Esophagus muscularis mucosa (tissue), 4 donors: Measurements from ENCODE around the gene C1orf87. TPM values are rescaled to one million over a fixed set of nuclear protein-coding genes. Genes with fewer than 3 reads are reported as not detected.

Source experiments
- DNase-seq: peaks from one replicate; pipeline ENCODE4 v3.0.0-alpha.2; 2017; ENCODE audit errors: extremely low spot score
- H3K27ac ChIP-seq, 4 donors: fragments of 200-600 bp; sonication (generic); replicated peaks in 1 of 4; 1 replicate in 3 of 4; 2 replicates in 1 of 4; pipeline ENCODE4 v1.5.1; 2016 to 2019; ENCODE audit warnings: mild to moderate bottlenecking in 1 of 4
- H3K27me3 ChIP-seq, 4 donors: fragments of 200-600 bp; sonication (generic); one replicate each; pipeline versions ENCODE4 v1.5.1 to v1.6.0; 2016 to 2019
- H3K36me3 ChIP-seq, 4 donors: fragments of 200-600 bp; sonication (generic); one replicate each; pipeline ENCODE4 v1.5.1; 2016 to 2019
- H3K4me1 ChIP-seq, 4 donors: fragments of 200-600 bp; sonication (generic); one replicate each; pipeline ENCODE4 v1.5.1; 2016 to 2019
- H3K4me3 ChIP-seq, 4 donors: fragments of 200-600 bp; sonication (generic); 1 replicate in 2 of 4; 2 replicates in 2 of 4; pipeline ENCODE4 v1.5.1; 2016 to 2019; ENCODE audit warnings: mild to moderate bottlenecking in 4 of 4, moderate library complexity in 1 of 4
- H3K9me3 ChIP-seq, 4 donors: fragments of 200-600 bp; sonication (generic); 1 replicate in 3 of 4; 2 replicates in 1 of 4; pipeline ENCODE4 v1.5.1; 2016 to 2019
- CTCF ChIP-seq, 3 experiments: fragments of 200-600 bp in 2 of 3; fragments of 450-650 bp in 1 of 3; sonication (generic) in 2 of 3; IDR thresholded peaks; one replicate each; pipeline ENCODE4 v1.5.1; 2017 to 2019; ENCODE audit warnings: antibody characterized with exemption in 3 of 3, mild to moderate bottlenecking in 2 of 3, moderate library complexity in 1 of 3
- EP300 ChIP-seq: sonication (generic); formaldehyde crosslinking; IDR thresholded peaks from one replicate; pipeline ENCODE4 v1.6.1; 2017; ENCODE audit warnings: antibody characterized with exemption
- POLR2A ChIP-seq: fragments of 450-650 bp; IDR thresholded peaks from one replicate; pipeline ENCODE4 v1.6.1; 2017; ENCODE audit warnings: antibody characterized with exemption, moderate library complexity, mild to moderate bottlenecking, low read depth
- POLR2AphosphoS5 ChIP-seq, 2 donors: sonication (generic); formaldehyde crosslinking; IDR thresholded peaks; one replicate each; pipeline ENCODE4 v1.6.1; 2017; ENCODE audit warnings: antibody characterized with exemption in 2 of 2
- WGBS: methylation state at CpG from one replicate; pipeline ENCODE4 v1.1.5; 2018; 5-methylcytosine and 5-hydroxymethylcytosine counted together
- intact Hi-C: fragments of 100-400 bp; cut with DNase I; formaldehyde crosslinking; loops from one replicate; pipeline ENCODE4 v1.15.1; 2023
- total RNA-seq, 4 donors: library from RNA; depleted of rRNA; stranded (reverse); fragments of >200 nt; gene quantifications; one replicate each; pipeline versions ENCODE4 v1.1.0 to v1.2.1, GENCODE V29; 2016

The C1orf87 gene
- total RNA-seq, 4 donors from 2014 or later, result not detected

GRCh38 chr1:60025552-60025951 lies 48.0 kb downstream of the C1orf87 start:
- intact Hi-C loops, result no loop called here
- TF ChIP-seq POLR2AphosphoS5 (IDR thresholded peaks at IDR 0.05) (no peak), CTCF (IDR thresholded peaks at IDR 0.05) (no peak), EP300 (no peak), POLR2A (no peak)
- Histone ChIP-seq H3K36me3 (no peaks in the 10 kb centered on the region), H3K27me3 (no peaks in the 10 kb centered on the region), H3K4me3 (no peak overlapping the region), H3K27ac (no peak overlapping the region), H3K4me1 (no peaks in the 10 kb centered on the region), H3K9me3 (no peaks in the 10 kb centered on the region)
- DNase-seq, result no peak

- 78% methylated on average over 4 of the region's 4 CpGs for WGBS
Observed at GRCh38 chr1:60017508-60018205, 55.9 kb downstream of the C1orf87 start.

GRCh38 chr1:60010690-60011089 lies 62.9 kb downstream of the C1orf87 start:
- Histone ChIP-seq H3K27ac (no peak overlapping the region), H3K27me3 (no peaks in the 10 kb centered on the region), H3K36me3 (no peaks in the 10 kb centered on the region), H3K9me3 (no peaks in the 10 kb centered on the region), H3K4me1 (no peaks in the 10 kb centered on the region), H3K4me3 (no peak overlapping the region)
- intact Hi-C loops, result no loop called here
- TF ChIP-seq EP300, result no peak
- no peak for TF ChIP-seq POLR2AphosphoS5 (IDR thresholded peaks at IDR 0.05)
- TF ChIP-seq POLR2A, result no peak
- no peak for TF ChIP-seq CTCF (IDR thresholded peaks at IDR 0.05)
- DNase-seq, result no peak
- 79% methylated on average over 1 of the region's 1 CpG for WGBS

More at GRCh38 chr1:60017508-60018205, 55.9 kb downstream of the C1orf87 start:
- intact Hi-C loops, result no loop called here
- no peak overlapping the region for H3K4me3 ChIP-seq
- no peaks in the 10 kb centered on the region for H3K36me3 ChIP-seq
- DNase-seq, result no peak
- peaks cover 0 to 7% (median 3%) of the 10 kb centered on the region in 4 donors for H3K9me3 ChIP-seq
- TF ChIP-seq POLR2A, result no peak
- no peak for TF ChIP-seq POLR2AphosphoS5 (IDR thresholded peaks at IDR 0.05)
- H3K4me1 ChIP-seq, result no peaks in the 10 kb centered on the region
- no peaks in the 10 kb centered on the region for H3K27me3 ChIP-seq
- H3K27ac ChIP-seq, result no peak overlapping the region

- Histone ChIP-seq H3K4me3 (no peak overlapping the region), H3K27ac (no peak overlapping the region), H3K36me3 (no peaks in the 10 kb centered on the region), H3K4me1 (no peaks in the 10 kb centered on the region), H3K9me3 (no peaks in the 10 kb centered on the region), H3K27me3 (no peaks in the 10 kb centered on the region)
- intact Hi-C loops, result no loop called here
- TF ChIP-seq EP300 (no peak), POLR2A (no peak), POLR2AphosphoS5 (IDR thresholded peaks at IDR 0.05) (no peak), CTCF (IDR thresholded peaks at IDR 0.05) (no peak)
- WGBS, result 85% methylated on average over 4 of the region's 4 CpGs
- no peak for DNase-seq
Observed at GRCh38 chr1:60008500-60008899, 65.1 kb downstream of the C1orf87 start.

- intact Hi-C loops, result no loop called here
- H3K36me3 ChIP-seq, result no peaks in the 10 kb centered on the region
- no peaks in the 10 kb centered on the region for H3K9me3 ChIP-seq
- no peaks in the 10 kb centered on the region for H3K4me1 ChIP-seq
- DNase-seq, result no peak
- TF ChIP-seq CTCF (IDR thresholded peaks at IDR 0.05), result no peak
- TF ChIP-seq POLR2AphosphoS5 (IDR thresholded peaks at IDR 0.05), result no peak
- no peak for TF ChIP-seq POLR2A
- no peak for TF ChIP-seq EP300
- no peak overlapping the region for H3K27ac ChIP-seq
- H3K27me3 ChIP-seq, result no peaks in the 10 kb centered on the region
- WGBS, result 68% methylated on average over 3 of the region's 3 CpGs
- no peak overlapping the region for H3K4me3 ChIP-seq
Observed at GRCh38 chr1:60000625-60001024, 72.9 kb downstream of the C1orf87 start.
